ENCODE results near the gene NDUFA6.

DNA sequence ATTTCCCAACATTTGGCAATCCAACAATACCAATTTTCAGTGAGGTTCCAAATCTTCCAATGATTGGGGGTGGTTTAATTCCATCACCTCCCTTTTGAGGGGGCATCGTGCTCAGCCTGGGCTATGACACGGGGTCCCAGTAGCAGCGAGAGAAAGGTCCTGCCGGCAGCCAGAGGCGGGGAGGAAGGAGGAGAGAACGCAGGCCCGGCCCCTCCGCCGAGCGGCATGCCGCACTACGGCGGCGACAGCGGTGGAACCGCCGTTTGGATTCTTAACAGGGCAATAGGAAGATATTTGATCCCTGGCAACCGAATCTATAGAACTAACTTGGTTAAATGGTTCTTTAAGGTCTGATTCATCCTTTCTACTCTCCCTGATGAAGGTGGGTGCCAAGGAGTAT lies 18.3 kb upstream of the NDUFA6 start:
- TF ChIP-seq POLR2AphosphoS5 (IDR thresholded peaks at IDR 0.05; ENCODE audit: low read depth, low read length) (no peak), POLR2A (IDR thresholded peaks at IDR 0.05; ENCODE audit: low read depth, low read length) (no peak), TAF1 (IDR thresholded peaks at IDR 0.05; ENCODE audit: borderline replicate concordance, low read depth, low read length) (no peak)
